ENCODE measurements around the gene STARD6.

GRCh38 chr18:54338230-54338629 lies 19.4 kb downstream of the STARD6 start:
- TF ChIP-seq CTCF (IDR thresholded peaks at IDR 0.05; ENCODE audit: low read length) (no peak), EZH2 (IDR thresholded peaks at IDR 0.05; ENCODE audit: borderline replicate concordance, low read length) (no peak)

Data from OCI-LY1 (cell line).